ENCODE results near the gene SLC44A4.

Gene SLC44A4

DNA sequence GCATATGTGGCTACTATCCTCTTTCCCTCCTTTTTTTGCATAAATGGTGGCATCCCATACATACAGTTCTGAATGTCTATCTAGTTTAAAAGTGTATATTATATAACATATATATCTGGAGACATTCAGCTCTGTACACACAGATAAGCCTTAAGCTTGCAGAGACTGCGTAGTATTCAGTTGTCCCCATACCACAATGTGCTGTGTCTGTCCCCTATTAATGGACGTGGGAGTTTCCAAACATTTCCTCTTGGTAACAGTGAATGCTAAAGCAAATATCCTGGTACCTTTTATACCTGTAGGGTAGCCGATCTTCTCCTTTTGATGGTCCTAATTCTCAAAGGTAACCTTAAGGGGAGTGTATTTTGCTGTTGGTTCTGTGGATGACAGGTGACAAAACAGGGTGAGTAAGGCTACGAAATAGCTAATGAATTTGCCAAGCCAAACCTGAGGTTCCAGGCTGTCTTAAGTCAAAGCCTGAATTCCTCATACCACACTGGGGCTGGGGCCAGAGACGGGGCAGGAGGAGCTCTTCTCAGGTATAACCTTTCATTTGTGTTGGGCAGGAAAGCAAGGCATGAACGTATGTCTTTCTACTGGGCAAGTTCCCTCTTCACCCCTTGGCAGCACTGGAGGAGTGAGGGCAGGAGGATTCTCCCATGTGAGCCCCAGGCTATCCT lies 41.0 kb upstream of the SLC44A4 start:
- H3K79me2 ChIP-seq (ENCODE audit: low read length): no peaks in the 10 kb centered on the region
- H2AFZ ChIP-seq (ENCODE audit: low read length): no peak overlapping the region
- DNase-seq: no peak
- H3K4me2 ChIP-seq (ENCODE audit: low read depth, low read length): no peak overlapping the region
- no peaks in the 10 kb centered on the region for H3K36me3 ChIP-seq (replicated peaks; ENCODE audit: insufficient read depth, low read length)
- no peaks in the 10 kb centered on the region for H3K27me3 ChIP-seq (replicated peaks; ENCODE audit: insufficient read depth, low read length)
- H3K9me3 ChIP-seq (replicated peaks; ENCODE audit: insufficient read depth, low read length): no peaks in the 10 kb centered on the region
- H3K4me3 ChIP-seq (ENCODE audit: low read length): no peak overlapping the region
- no peak overlapping the region for H3K9ac ChIP-seq (ENCODE audit: low read length)
- TF ChIP-seq, protein P1, sequence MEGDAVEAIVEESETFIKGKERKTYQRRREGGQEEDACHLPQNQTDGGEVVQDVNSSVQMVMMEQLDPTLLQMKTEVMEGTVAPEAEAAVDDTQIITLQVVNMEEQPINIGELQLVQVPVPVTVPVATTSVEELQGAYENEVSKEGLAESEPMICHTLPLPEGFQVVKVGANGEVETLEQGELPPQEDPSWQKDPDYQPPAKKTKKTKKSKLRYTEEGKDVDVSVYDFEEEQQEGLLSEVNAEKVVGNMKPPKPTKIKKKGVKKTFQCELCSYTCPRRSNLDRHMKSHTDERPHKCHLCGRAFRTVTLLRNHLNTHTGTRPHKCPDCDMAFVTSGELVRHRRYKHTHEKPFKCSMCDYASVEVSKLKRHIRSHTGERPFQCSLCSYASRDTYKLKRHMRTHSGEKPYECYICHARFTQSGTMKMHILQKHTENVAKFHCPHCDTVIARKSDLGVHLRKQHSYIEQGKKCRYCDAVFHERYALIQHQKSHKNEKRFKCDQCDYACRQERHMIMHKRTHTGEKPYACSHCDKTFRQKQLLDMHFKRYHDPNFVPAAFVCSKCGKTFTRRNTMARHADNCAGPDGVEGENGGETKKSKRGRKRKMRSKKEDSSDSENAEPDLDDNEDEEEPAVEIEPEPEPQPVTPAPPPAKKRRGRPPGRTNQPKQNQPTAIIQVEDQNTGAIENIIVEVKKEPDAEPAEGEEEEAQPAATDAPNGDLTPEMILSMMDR (IDR thresholded peaks at IDR 0.05; ENCODE audit: low read length): no peak
- TF ChIP-seq EZH2phosphoT487 (IDR thresholded peaks at IDR 0.05; ENCODE audit: low read length): no peak
- no peak for TF ChIP-seq EZH2 (optimal IDR thresholded peaks at IDR 0.05; ENCODE audit: low read depth, low read length)
- H3K27ac ChIP-seq (ENCODE audit: low read length): no peak overlapping the region
- no peaks in the 10 kb centered on the region for H3F3A ChIP-seq (ENCODE audit: insufficient read depth, low read length)
- H4K20me1 ChIP-seq (ENCODE audit: insufficient read depth, low read length): no peaks in the 10 kb centered on the region
- no peaks in the 10 kb centered on the region for H3K4me1 ChIP-seq (ENCODE audit: low read length)
- no peaks in the 10 kb centered on the region for H3K9me2 ChIP-seq (replicated peaks; ENCODE audit: insufficient read depth, low read length)

DNA sequence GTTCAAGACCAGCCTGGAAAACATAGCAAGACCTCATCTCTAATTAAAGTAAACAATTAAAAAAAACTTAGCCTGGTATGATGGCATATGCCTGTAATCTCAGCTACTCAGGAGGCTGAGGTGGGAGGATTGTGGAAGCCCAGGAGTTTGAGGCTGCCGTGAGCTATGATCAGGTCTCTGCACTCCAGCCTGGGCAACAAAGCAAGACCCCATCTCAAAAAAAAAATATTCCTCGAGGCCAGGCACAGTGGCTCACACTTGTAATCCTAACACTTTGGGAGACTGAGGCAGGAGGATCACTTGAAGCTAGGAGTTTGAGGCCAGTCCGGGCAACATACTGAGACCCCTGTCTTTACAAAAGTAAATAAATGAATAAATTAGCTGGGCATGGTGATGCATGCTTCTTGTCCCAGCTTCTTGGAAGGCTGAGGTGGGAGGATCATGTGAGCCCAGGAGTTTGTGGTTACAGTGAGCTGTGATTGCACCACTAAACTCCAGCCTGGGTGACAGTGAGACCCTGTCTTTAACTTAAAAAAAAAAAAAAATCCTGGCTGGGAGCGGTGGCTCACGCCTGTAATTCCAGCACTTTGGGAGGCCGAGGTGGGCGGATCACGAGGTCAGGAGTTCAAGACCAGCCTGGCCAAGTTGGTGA lies 39.4 kb upstream of the SLC44A4 start:
- TF ChIP-seq EZH2phosphoT487 (IDR thresholded peaks at IDR 0.05; ENCODE audit: low read length) (no peak), EZH2 (optimal IDR thresholded peaks at IDR 0.05; ENCODE audit: low read depth, low read length) (no peak)
- TF ChIP-seq, protein P1 (IDR thresholded peaks at IDR 0.05; ENCODE audit: low read length): no peak
- Histone ChIP-seq H3K27ac (ENCODE audit: low read length) (no peak overlapping the region), H3K9me2 (replicated peaks; ENCODE audit: insufficient read depth, low read length) (no peaks in the 10 kb centered on the region), H3K36me3 (replicated peaks; ENCODE audit: insufficient read depth, low read length) (no peaks in the 10 kb centered on the region), H2AFZ (ENCODE audit: low read length) (no peak overlapping the region), H3K9me3 (replicated peaks; ENCODE audit: insufficient read depth, low read length) (no peaks in the 10 kb centered on the region), H3K9ac (ENCODE audit: low read length) (no peak overlapping the region), H4K20me1 (ENCODE audit: insufficient read depth, low read length) (no peaks in the 10 kb centered on the region), H3K4me3 (ENCODE audit: low read length) (no peak overlapping the region), H3K4me2 (ENCODE audit: low read depth, low read length) (no peak overlapping the region), H3K79me2 (ENCODE audit: low read length) (no peaks in the 10 kb centered on the region), H3K4me1 (ENCODE audit: low read length) (no peaks in the 10 kb centered on the region), H3K27me3 (replicated peaks; ENCODE audit: insufficient read depth, low read length) (no peaks in the 10 kb centered on the region), H3F3A (ENCODE audit: insufficient read depth, low read length) (no peaks in the 10 kb centered on the region)
- no peak for DNase-seq

DNA sequence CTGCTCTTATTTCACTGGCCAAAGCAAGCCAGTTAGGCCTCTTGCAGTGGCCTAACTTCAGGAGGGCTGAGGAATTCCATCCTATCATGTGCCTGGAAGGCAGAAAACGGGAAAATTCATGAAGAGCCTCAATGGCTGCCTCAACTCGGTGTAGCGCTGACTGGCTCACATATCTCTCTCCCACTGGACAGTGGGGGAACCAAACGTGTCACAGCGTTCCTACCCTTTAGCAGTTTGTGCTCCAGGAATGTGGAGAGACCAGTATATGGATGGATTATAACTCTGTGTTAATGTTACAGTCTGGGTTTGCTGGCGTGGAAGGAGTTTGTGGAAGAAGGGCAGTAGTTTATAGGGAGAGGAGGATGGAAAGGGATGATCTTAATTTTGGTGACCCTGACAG lies 37.0 kb upstream of the SLC44A4 start:
- Histone ChIP-seq H3F3A (ENCODE audit: insufficient read depth, low read length) (no peaks in the 10 kb centered on the region), H3K4me2 (ENCODE audit: low read depth, low read length) (no peak overlapping the region), H3K36me3 (replicated peaks; ENCODE audit: insufficient read depth, low read length) (no peaks in the 10 kb centered on the region), H3K9me2 (replicated peaks; ENCODE audit: insufficient read depth, low read length) (no peaks in the 10 kb centered on the region), H3K27ac (ENCODE audit: low read length) (no peak overlapping the region), H3K4me3 (ENCODE audit: low read length) (no peak overlapping the region), H3K79me2 (ENCODE audit: low read length) (no peaks in the 10 kb centered on the region), H3K9ac (ENCODE audit: low read length) (no peak overlapping the region), H3K27me3 (replicated peaks; ENCODE audit: insufficient read depth, low read length) (no peaks in the 10 kb centered on the region), H2AFZ (ENCODE audit: low read length) (no peak overlapping the region), H3K9me3 (replicated peaks; ENCODE audit: insufficient read depth, low read length) (no peaks in the 10 kb centered on the region), H4K20me1 (ENCODE audit: insufficient read depth, low read length) (no peaks in the 10 kb centered on the region), H3K4me1 (ENCODE audit: low read length) (no peaks in the 10 kb centered on the region)
- TF ChIP-seq, protein P1 (IDR thresholded peaks at IDR 0.05; ENCODE audit: low read length): no peak
- no peak for TF ChIP-seq EZH2 (optimal IDR thresholded peaks at IDR 0.05; ENCODE audit: low read depth, low read length)
- TF ChIP-seq EZH2phosphoT487 (IDR thresholded peaks at IDR 0.05; ENCODE audit: low read length): no peak
- no peak for DNase-seq

Data from MM.1S (cell line).